CD4-positive, alpha-beta T cell treated with Interleukin-6 at 100 ng/mL for 8 hours (primary cell): ENCODE measurements around the gene PAX6.

Source experiments
- DNase-seq: peaks from one replicate; pipeline ENCODE4 v3.0.0-alpha.2; 2020; ENCODE audit warnings: mixed read lengths, low spot score

The PAX6 gene

GRCh38 chr11:31810779-31811647, at the start of gene PAX6:
Gene PAX6, minus strand, starts transcription at chr11:31811322. Its CDS starts 4,911 bp downstream, at chr11:31806411.
- no peak for DNase-seq

DNA sequence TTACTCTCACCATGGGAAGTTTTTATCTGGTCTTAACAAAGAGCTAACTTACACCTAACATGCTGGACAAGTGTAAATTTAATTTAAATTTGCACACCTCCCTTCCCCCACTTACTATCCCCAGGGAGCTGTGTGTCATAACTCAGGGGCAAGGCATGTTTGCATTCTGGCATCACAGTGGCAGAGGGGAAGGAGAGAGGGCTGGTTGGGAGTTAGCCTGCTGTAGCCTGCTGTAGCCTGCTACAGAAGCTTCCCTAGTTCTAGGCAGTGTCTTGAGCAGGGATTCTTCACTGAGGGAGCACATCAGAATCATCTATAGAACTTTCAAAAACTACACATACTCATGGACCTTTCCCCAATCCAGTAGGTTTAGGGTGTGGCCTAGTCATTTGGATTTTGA, 49.3 kb upstream of the PAX6 start:
- no peak for DNase-seq

DNA sequence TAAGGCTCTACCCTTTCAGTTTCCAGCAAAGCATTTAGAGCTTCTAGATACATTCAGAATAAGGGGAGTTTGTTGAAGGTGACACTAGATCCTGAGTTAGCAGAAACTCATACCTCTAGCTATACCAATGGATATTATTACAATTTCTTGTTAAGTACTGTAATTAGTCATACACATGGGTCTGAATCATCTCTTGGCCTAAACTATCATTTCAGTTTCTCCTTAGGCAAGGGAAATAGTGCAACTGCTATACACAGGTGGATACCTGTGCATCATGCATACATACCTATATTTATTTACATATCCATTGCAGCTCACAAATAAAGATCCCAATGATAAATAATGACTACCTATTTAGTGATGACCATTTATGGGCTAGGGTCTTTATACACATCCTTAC, 45.1 kb upstream of the PAX6 start:
- DNase-seq, result no peak

DNA sequence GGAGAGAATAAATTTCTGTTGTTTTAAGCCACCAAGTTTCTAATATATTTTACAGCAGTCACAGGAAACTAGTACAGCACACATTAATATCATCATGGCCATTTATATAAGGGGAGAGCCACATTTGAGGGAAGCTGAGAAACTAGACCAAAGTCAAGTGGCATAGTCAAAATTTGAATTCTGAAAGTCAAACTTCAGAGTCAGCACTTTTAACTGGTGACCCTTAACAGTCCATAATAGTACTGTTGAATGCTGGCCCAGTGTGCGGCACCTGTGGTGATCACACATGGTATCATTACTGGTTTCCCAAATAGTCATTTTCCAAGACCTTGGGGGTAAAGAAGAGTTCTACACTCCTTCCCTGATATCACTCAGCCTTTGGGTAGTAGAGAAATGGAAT, 44.3 kb upstream of the PAX6 start:
- DNase-seq, result no peak

DNA sequence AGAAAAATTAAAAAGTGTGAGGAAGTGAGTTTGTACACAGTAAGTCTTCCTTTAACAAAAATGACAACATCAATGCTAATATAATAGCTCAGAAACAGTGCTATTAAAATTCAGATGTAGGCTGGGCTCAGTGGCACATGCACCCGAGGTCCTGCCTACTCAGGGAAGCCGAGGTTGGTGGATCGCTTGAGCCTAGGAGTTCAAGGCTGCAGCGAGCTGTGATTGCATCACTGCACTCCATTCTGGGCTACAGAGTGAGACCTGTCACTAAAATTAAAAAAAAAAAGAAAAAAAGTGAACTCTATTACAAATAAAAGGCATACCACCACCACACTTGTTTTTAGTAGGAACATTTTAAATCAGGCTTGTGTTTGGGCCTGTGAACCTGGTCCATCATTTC, 39.2 kb upstream of the PAX6 start:
- no peak for DNase-seq

GRCh38 chr11:31847761-31848160, 36.6 kb upstream of the PAX6 start:
- DNase-seq, result no peak

- DNase-seq, result no peak
Observed at GRCh38 chr11:31845331-31845730, 34.2 kb upstream of the PAX6 start.

- DNase-seq, result no peak
Observed at GRCh38 chr11:31844351-31844750, 33.2 kb upstream of the PAX6 start.

- no peak for DNase-seq
Observed at GRCh38 chr11:31841435-31841834, 30.3 kb upstream of the PAX6 start.

DNA sequence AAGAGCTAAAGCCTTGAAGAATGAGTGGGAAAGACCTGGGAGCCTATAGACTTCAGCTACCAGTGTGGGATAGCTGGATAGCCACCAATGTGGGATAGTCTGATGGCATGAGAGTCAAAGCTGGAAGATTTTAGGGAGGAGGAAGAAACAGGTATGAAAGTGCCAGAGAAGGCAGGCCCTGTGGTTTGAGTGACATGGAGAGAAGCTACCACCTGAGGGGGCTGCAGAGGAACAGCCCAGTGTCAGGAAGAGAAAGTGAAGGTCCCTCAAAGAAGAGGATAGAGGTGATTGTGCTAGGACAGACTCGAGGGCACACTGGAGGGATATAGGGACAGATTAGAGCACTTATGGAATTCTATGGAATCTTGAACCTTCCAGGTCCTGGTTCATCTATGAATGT, 23.1 kb upstream of the PAX6 start:
- DNase-seq, result no peak

GRCh38 chr11:31830406-31830805, 19.3 kb upstream of the PAX6 start:
- DNase-seq, result no peak

GRCh38 chr11:31828217-31828616, 17.1 kb upstream of the PAX6 start:
- DNase-seq, result no peak

- DNase-seq, result no peak
Observed at GRCh38 chr11:31827455-31828206, 16.5 kb upstream of the PAX6 start.

DNA sequence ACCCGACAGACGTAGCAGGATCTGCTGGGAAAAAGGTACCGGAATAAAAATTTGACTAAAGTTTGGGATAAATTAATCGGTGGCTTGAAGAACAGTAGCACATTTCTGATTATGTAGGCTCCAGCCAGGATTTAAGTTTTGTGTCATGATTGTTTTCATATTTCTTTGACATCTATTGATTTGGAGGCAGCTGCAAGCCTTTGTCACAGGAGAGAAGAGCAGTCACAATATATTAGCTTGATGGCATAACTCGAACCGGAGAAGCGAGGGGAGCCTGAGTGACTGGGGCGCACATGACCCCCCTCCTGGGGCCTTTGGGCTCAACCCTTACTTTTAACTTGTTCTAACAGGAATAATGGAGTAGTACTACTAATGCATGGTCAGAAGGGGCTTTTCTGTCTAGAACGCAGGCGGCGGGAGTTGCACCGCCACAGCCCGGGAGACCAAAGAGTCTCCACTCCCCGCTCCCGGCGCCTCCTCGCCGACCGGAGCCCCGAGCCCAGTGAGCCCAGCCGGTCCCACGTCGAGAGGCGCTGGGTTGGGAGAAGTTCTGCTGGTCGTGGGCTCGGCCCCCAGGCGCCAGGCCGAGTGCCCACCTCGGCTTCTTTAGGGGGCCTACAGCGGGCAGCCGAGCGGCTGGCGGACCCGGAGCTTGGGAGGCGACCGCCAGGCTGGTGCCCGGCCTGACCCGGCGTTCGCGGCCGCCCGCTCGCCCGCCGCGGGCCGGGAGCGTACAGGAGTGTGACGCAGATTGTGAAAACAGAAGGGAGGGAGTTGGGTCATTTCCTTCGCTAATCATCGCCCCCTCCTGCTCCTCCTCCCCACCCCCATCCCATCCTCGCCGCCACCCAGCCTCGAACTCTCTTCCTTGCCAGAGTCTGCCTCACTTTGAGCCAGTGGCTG, 15.7 kb upstream of the PAX6 start:
- no peak for DNase-seq

DNA sequence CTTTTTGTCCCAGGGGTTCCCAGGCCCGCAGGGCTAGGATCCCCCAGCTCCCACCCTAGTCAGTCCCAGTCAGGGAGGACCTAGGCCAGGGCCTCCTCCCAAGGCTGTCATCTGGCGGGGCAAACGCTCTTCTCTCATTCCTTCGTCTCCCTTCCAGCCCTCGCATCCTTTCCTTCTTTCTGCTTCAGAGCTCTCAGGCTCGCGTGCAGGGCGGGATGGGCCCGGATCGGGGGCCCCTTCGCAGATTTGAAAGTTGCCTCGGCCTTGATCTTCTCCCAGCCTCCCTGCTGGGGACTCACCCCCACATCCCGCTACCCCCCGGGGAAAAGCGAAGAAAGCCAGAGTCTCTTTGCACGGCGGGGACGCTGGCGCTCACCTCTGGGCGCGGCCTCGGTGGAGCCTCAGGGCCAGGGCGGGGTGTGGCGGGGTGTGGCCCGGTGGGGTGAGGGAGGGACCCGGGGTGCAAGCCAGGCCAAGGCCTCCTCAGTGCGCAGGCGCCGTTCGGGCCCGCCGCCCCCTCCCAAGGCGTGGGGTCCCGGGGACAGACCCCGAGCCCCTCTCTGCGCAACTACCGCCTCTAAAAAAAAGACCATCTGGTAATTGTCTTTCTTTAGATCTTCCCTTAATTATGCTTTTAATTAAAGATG, 14.8 kb upstream of the PAX6 start:
- no peak for DNase-seq

- no peak for DNase-seq
Observed at GRCh38 chr11:31824879-31825837, 14.0 kb upstream of the PAX6 start.

- no peak for DNase-seq
Observed at GRCh38 chr11:31824332-31824878, 13.3 kb upstream of the PAX6 start.

DNA sequence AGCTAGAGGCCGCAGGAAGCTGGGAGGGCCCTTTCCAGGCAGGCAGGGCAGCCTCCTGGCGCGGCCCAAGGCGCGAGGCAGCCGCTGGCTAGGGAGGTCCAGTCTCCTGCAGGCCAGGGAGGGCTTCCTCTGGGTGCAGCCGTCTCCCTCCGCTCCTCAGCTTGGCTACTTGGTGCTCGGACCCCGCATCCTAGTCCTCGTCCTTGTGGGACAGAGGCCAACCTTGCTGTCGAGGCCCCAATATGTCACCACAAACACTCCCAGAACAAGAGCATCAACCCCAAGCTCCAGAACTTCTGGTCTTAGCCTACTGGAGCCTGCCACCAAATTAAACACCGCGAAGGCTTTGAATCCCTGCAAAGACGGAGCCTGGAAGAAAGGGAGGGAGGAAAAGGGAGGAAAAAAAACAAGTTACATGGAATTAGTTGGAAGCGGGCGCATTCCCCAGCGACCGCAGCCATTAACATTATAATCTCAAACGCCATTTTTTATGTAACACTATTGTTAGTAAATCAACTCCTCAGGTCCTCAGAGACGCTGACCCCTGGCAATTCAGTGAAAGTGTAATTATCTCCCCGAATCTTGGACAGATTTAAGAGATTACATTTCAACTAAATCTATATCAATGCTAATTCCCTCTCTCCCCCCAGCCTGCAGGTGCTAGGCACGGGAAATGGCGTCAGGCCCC, 12.7 kb upstream of the PAX6 start:
- no peak for DNase-seq

DNA sequence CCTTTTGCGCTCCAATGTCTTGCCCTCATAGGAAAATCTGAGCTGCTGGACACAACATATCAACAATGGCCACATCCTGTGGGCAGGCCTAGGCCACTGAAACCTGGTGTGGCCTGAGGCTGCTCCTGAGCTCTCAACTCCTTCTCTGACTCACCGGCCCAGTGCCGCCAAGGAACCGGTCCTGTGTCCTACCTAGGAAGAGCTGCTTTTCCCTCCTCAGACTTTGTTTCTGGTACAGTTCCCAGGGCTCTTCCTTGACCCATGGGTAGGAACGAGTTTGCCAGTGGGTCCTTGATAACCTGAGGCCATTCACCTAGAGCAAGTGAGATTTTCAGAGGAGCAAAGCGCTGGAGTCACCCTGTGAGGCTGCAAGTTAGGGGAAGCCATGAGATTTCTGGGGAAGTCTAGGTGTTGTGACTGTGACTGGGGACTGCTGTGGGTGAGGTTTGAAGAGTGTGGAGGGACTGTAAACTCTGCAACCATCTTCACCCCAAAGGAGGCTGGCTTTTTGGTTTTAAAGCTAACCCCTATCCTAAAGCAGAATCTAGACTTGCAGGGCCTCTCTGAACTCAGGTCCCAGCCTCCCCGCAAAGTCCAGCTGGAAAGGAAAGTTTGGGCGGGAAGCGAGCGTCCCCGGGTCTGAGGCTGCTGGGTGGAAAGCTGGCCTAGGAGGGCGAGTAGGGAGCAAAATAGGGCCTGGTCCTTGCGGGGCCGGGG, 12.0 kb upstream of the PAX6 start:
- no peak for DNase-seq
